ENCODE measurements around the gene KIF25. TPM values are rescaled to one million over a fixed set of nuclear protein-coding genes. Genes with fewer than 3 reads are reported as not detected.

Gene KIF25
- total and polyA plus RNA-seq, 3 experiments from 2014 or later, result not detected

GRCh38 chr6:168090706-168091105 lies 93.2 kb downstream of the KIF25 start:
- no peaks in the 10 kb centered on the region for H3K4me1 Mint-ChIP-seq
- ChIA-PET POLR2A (no interaction called here), CTCF (no interaction called here)
- no peak overlapping the region for H3K4me3 Mint-ChIP-seq
- peaks cover 0 to 6% (median 0%) of the 10 kb centered on the region in 5 donors for H3K9me3 Mint-ChIP-seq
- H3K9me3 ChIP-seq (ENCODE audit: low read length), result no peaks in the 10 kb centered on the region
- no peaks in the 10 kb centered on the region for H3K27me3 ChIP-seq (ENCODE audit: insufficient read depth, low read length, poor library complexity, severe bottlenecking)
- H3K27ac Mint-ChIP-seq, result no peak overlapping the region
- H3K36me3 ChIP-seq (ENCODE audit: insufficient read depth, low read length), result no peaks in the 10 kb centered on the region
- H3K4me3 ChIP-seq (ENCODE audit: low read length), result no peak overlapping the region
- DNase-seq, result no peak
- no peaks in the 10 kb centered on the region for H3K4me1 ChIP-seq (ENCODE audit: insufficient read depth, low read length)
- H3K27ac ChIP-seq (ENCODE audit: low read depth, low read length), result no peak overlapping the region
- H3K27me3 Mint-ChIP-seq, result peaks cover 0 to 3% of the 10 kb centered on the region in 2 donors
- no peaks in the 10 kb centered on the region for H3K36me3 Mint-ChIP-seq

GRCh38 chr6:168091381-168092264 lies 94.2 kb downstream of the KIF25 start:
- ChIA-PET POLR2A (no interaction called here), CTCF (no interaction called here)
- Mint-ChIP-seq H3K27ac (no peak overlapping the region), H3K9me3 (peaks cover 0 to 6% (median 0%) of the 10 kb centered on the region in 5 donors), H3K4me1 (no peaks in the 10 kb centered on the region), H3K4me3 (no peak overlapping the region), H3K36me3 (no peaks in the 10 kb centered on the region), H3K27me3 (peaks cover 2 to 3% of the 10 kb centered on the region in 2 donors)
- no peaks in the 10 kb centered on the region for H3K9me3 ChIP-seq (ENCODE audit: low read length)
- H3K27me3 ChIP-seq (ENCODE audit: insufficient read depth, low read length, poor library complexity, severe bottlenecking), result no peaks in the 10 kb centered on the region
- DNase-seq, result peak in 1 of 5 donors; percentile 35
- no peaks in the 10 kb centered on the region for H3K4me1 ChIP-seq (ENCODE audit: insufficient read depth, low read length)
- H3K27ac ChIP-seq (ENCODE audit: low read depth, low read length), result no peak overlapping the region
- no peaks in the 10 kb centered on the region for H3K36me3 ChIP-seq (ENCODE audit: insufficient read depth, low read length)
- no peak overlapping the region for H3K4me3 ChIP-seq (ENCODE audit: low read length)

GRCh38 chr6:168092541-168092940 lies 95.1 kb downstream of the KIF25 start:
- ChIA-PET POLR2A (no interaction called here), CTCF (no interaction called here)
- Histone ChIP-seq H3K4me3 (ENCODE audit: low read length) (no peak overlapping the region), H3K36me3 (ENCODE audit: insufficient read depth, low read length) (no peaks in the 10 kb centered on the region), H3K27me3 (ENCODE audit: insufficient read depth, low read length, poor library complexity, severe bottlenecking) (no peaks in the 10 kb centered on the region), H3K9me3 (ENCODE audit: low read length) (no peaks in the 10 kb centered on the region), H3K27ac (ENCODE audit: low read depth, low read length) (no peak overlapping the region), H3K4me1 (ENCODE audit: insufficient read depth, low read length) (no peaks in the 10 kb centered on the region)
- Mint-ChIP-seq H3K9me3 (peaks cover 0 to 6% (median 0%) of the 10 kb centered on the region in 5 donors), H3K4me1 (no peaks in the 10 kb centered on the region), H3K27ac (no peak overlapping the region), H3K27me3 (peaks cover 0 to 2% of the 10 kb centered on the region in 2 donors), H3K4me3 (no peak overlapping the region), H3K36me3 (no peaks in the 10 kb centered on the region)
- DNase-seq, result peak in 1 of 5 donors; percentile 18

- peak in 1 of 5 donors; percentile 19 for DNase-seq
- Histone ChIP-seq H3K4me3 (ENCODE audit: low read length) (no peak overlapping the region), H3K27ac (ENCODE audit: low read depth, low read length) (no peak overlapping the region), H3K4me1 (ENCODE audit: insufficient read depth, low read length) (no peaks in the 10 kb centered on the region), H3K9me3 (ENCODE audit: low read length) (no peaks in the 10 kb centered on the region), H3K36me3 (ENCODE audit: insufficient read depth, low read length) (no peaks in the 10 kb centered on the region), H3K27me3 (ENCODE audit: insufficient read depth, low read length, poor library complexity, severe bottlenecking) (no peaks in the 10 kb centered on the region)
- ChIA-PET POLR2A (no interaction called here), CTCF (no interaction called here)
- no peak overlapping the region for H3K4me3 Mint-ChIP-seq
- H3K9me3 Mint-ChIP-seq, result peaks cover 0 to 6% (median 0%) of the 10 kb centered on the region in 5 donors
- H3K27ac Mint-ChIP-seq, result peak overlapping the region in 1 of 8 donors; percentile 38
- H3K4me1 Mint-ChIP-seq, result no peaks in the 10 kb centered on the region
- peaks cover 0 to 2% of the 10 kb centered on the region in 2 donors for H3K27me3 Mint-ChIP-seq
- no peaks in the 10 kb centered on the region for H3K36me3 Mint-ChIP-seq
These were observed 95.6 kb downstream of the KIF25 start for GRCh38 chr6:168093071-168093505.

GRCh38 chr6:168093634-168094033 lies 96.2 kb downstream of the KIF25 start:
- Histone ChIP-seq H3K27ac (ENCODE audit: low read depth, low read length) (no peak overlapping the region), H3K4me3 (ENCODE audit: low read length) (no peak overlapping the region), H3K9me3 (ENCODE audit: low read length) (no peaks in the 10 kb centered on the region), H3K27me3 (ENCODE audit: insufficient read depth, low read length, poor library complexity, severe bottlenecking) (no peaks in the 10 kb centered on the region), H3K36me3 (ENCODE audit: insufficient read depth, low read length) (no peaks in the 10 kb centered on the region), H3K4me1 (ENCODE audit: insufficient read depth, low read length) (no peaks in the 10 kb centered on the region)
- Mint-ChIP-seq H3K9me3 (peaks cover 0 to 6% (median 0%) of the 10 kb centered on the region in 5 donors), H3K27ac (no peak overlapping the region), H3K4me1 (no peaks in the 10 kb centered on the region), H3K36me3 (no peaks in the 10 kb centered on the region), H3K4me3 (no peak overlapping the region), H3K27me3 (peaks cover 0 to 2% of the 10 kb centered on the region in 2 donors)
- POLR2A ChIA-PET, result no interaction called here
- CTCF ChIA-PET, result no interaction called here
- no peak for DNase-seq

Other genes with a start within 250 kb of the KIF25 start
- 10 to 100 TPM; 19.0 to 21.3 TPM for gene AFDN, start 170.8 kb upstream of the KIF25 start, total RNA-seq
- gene AFDN, start 170.8 kb upstream of the KIF25 start, polyA plus RNA-seq, result 3.5 TPM
- gene FRMD1, start 81.5 kb downstream of the KIF25 start, total RNA-seq, result not detected
- not detected for gene FRMD1, start 81.5 kb downstream of the KIF25 start, polyA plus RNA-seq